HG03354 (cell line): ENCODE results near the gene MAP3K9.
A peak's percentile ranks its signal among the peaks of the same experiment; 100 is the strongest.

Experiments used
- ATAC-seq: cut with Tn5 transposase; IDR thresholded peaks from one replicate; pipeline ENCODE4 v1.9.1; 2021; ENCODE audit warnings: mild to moderate bottlenecking; ENCODE audit not compliant: unreplicated experiment, poor library complexity, severe bottlenecking

MAP3K9 gene

DNA sequence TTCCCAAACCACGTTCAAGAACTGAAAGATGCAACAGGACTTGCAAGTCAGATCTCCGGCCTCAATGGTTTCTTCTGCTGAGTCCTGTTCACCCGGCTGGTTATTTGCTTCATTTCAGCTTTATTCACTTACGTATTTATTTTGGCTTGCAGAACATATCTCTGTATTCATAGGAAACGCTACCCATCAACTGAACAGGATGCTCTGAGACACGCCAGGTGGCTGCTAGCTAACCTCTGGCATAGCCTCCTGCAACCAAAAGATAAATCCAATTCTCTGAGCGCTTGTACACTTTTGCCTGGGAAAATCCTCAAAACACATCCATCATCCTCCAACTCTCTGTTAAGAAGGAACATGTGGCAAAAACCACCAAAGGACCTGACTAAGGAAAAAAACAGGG, 17.3 kb downstream of the MAP3K9 start:
- ATAC-seq, result no peak

DNA sequence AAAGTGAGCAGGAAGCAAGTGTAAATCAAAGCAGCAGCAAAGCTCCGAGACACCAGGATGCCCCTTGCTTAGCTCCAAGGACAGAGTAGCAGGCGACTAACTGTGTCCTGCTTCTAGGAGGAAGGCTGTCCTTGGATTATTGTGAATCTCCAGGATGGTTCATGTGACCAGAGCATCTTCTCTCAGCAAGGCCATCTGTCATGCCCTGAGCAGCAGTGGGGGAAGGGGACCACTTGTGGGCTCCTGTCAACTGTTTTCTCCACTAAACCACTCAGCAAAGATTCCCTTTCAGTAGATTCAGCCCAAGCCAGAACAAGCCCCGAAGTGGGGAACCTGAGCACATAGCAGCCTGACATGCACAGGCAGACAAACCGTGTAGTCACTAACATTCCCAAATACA, 19.4 kb downstream of the MAP3K9 start:
- no peak for ATAC-seq

DNA sequence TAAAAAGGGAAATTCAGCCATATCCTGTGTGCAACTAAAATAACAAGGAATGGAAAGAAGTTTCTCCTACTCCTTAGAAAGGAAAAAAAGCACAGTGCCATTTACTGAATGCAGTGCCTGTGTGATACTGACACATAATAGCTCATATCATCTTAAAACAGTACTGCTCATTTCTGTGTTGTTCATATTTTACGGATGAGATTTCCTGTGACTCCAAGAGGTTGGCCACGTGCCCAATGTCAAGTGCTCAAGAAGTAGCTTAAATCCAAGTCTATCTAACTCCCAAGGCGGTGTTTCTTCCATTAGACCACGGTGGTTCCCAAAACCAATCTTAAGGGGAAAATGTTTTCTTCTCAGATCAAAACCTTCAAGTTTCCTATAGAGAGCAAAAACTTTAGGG, 20.0 kb downstream of the MAP3K9 start:
- no peak for ATAC-seq

DNA sequence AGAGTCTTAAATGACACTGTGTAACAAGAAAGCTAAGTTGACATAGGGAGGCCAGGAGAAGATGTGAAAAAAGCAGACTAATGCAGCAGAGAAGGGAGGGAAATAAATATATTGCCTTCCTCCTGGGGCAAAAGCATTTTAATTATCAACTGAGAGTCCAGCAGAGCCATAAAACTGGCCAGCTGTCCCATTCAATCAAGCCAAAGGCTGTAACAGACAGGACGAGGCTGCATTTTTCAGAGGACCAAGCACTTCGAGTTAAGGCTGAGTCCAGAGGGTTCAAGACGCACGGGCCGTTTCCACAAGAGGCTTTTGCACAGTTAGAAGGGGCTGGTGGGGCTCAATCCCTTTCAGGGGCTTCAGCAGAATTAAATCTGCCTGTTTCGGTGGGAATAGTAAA, 20.4 kb downstream of the MAP3K9 start:
- no peak for ATAC-seq

DNA sequence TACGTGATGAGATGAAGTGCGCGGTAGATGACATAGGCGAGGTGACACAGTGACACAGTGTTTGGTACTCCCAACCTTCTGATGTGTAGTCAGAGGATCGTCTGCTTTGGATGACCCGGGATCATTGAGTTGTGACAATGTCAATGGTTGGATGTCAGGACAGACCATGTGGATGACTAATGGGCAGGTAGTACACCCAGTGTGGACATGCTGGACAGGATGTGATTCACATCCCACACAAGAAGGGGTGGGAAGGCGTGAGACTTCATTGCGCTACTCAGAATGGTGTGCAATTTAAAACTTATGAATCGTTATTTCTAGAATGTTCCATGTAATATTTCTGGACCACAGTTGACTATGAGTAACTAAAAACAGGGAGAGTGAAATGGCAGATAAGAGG, 23.8 kb downstream of the MAP3K9 start:
- no peak for ATAC-seq

DNA sequence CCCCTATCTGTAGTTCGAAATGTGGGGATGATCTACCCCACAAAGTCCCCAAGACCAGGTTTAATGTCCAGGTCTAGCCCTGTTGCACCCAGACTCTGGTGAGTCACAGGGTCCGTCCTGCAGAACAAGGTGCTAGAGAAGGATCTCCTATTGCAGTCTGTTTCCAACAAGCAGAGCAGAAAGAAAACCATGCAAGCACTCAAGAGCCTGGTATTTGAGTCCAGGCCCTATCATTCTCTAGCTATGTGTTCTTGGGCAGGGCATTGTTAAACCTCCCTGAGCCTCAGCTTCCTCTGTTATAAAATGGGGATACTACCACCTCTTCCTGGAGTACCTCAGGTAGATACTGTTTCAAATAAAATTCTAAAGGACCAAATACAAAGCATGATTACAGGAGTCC, 24.4 kb downstream of the MAP3K9 start:
- ATAC-seq, result no peak

DNA sequence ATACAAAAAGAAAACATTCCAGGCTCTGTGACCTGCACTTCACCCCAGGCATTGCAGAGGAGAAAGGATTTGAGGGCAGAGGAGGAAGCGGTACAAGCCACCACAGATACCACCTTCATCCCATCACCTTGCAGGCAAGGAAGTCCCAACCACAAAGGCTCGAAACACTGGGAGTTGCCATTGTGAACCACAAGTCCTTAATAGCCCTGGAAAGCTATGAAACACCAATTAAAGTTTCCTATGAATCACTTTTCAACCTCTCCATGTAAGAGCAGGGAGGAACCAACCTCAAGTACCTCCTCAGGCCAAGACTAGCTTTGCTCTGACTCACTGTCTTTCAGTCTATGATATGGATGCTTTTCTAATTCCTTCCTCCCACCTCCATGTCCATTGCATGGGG, 27.0 kb downstream of the MAP3K9 start:
- ATAC-seq, result no peak

DNA sequence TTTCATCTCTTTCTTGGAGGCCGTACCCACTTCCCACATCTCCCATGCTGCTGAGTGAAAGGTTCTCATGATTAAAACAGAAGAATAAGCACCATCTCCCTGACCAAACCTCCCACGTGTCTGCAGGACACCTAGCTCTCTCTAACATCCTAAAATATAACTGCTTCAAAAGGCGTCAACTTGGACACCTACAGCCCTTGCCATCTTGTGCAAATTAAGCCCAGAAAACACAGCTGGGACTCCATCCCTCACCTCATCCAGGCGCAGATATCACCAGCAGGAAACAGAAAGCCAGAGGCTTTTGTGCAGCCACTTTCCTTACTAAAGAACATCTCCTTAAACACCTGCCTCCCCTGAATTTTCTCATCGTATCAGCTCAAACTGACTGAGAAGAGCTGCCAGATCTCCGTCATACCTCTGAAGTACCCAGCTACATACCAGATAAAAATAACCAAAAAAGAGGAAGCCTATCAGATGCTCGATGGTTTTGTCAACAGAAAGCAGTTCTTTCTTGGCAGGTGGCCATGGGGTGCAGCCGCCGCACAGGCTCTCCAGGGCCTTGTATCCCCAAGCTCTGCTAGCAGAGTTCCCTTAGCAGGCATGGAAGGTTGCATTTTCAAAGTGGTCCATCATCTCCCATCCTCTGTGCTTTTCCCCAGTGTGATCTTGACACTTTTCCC, 28.8 kb downstream of the MAP3K9 start:
- ATAC-seq, result peak; percentile 62

DNA sequence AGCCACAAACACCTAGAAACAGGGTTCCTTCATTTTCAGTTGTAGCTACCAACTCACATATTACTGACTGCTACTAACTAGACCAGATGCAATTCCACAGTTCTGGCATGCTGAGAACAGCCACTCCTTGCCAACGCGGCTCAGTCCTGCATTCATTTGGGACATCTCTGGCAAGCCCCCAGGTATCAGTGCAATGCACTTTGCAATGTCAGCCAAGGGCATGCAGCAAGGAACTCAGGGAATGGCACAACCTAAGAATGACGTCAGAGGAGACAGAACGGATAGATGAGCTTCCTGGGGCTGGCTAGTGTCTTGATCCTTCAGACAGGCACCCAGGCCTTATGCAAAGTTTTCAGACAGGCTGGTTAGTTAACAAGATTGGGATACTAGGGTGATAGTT, 29.6 kb downstream of the MAP3K9 start:
- no peak for ATAC-seq

DNA sequence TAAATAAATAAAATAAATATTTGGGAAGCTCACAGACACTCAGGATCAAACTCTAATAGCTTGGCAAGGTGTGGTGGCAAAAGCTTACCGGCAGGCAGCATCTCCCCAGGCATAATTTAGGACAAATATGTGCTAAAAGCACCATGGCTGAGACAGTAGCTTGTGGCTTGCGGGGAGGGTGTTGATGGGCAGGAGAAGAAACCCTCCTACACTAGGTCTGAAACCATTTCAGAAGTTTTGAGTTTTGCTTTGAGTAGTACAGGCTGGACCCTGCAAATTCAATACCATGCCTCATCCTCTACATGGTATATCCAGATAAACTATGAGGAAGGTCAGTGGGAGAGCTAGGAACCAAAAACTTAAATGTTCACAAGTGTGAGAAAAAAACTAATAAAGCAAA, 33.1 kb downstream of the MAP3K9 start:
- ATAC-seq, result no peak

DNA sequence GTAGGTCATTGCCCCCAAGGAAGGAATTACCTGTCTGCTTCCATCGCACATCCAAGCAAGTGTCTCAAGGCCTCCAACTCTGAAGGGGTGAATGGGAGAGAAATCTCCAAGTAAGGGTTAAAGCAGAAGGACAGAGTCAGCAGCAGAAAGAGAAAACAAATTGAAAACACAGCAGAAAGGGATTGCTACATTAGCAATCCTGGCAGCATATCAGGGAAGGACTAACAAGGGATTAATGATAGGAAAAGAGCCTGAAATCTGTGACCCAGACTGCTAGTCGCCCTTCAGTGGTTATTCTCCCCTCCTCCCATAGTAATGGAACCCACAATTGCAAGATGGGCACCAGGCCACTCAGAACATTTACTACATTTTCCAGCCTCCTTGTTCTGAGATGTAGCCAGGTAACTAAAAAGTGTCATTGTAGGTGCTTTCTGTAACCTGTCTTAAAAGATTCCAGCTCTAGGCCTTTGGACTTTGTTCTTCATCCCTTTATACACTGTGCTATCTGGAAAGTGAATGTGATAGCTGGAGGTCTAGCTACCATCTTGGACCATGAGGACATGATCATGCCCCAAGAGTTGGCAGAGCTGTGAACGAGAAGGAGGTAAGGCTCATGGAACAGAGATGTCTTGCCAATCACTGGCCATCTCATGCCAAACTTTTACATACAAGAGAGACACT, 36.0 kb downstream of the MAP3K9 start:
- no peak for ATAC-seq

DNA sequence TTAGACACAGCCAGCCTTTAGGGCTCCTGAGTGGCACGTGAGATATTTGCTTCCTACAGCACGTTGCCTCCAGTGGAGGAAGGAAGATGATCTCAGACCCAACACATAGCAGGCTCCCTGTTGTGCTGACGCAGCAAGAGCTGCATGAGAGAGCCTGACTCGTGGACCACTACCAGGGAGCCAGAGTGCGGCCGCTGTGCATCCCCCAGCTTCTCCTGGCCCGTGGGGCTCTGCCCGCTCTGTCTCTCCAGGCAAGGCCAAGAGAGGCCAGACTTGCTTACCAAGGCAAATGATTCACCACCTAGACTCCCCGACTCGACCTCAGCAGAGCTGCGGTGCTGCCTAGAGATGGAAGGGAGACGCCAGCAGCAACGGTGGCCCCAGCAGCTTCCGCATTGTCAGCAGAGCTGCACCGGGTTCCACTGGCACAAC, 37.5 kb downstream of the MAP3K9 start:
- no peak for ATAC-seq

DNA sequence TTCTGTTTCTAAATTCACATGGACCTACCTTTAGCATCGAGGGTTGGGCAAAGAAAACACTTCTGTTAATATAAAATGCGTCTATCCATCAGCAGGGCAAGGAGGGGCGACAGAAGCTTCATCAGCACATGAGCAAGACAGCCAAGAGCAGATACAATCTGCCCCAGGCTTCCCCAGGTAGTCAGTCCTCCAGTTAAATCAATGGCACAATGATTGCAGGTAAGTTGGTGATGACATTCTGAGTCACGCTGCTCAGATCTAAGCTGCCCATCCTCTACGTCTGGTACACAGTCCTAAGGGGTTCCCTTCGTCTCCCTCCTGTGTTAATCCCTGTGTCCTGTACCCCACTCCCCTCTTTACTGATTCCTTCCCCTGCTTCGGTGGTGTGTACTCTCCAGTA, 38.8 kb downstream of the MAP3K9 start:
- no peak for ATAC-seq

DNA sequence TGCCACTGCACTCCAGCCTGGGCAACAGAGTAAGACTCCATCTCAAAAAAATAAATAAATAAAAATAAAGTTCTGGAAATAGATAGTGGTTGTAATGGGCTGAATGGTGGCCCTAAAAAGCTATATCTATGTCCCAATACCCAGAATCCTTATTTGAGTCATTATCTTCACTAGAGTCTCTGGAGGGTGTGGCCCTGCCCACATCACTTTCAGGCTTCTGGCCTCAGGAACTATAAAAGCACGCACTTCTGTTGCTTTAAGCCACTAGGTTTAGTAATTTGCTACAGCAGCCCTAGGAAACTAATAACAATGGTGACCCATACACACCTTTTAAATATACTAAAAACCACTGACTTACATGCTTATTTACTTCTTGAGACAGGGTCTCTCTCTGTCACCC, 49.9 kb downstream of the MAP3K9 start:
- no peak for ATAC-seq

DNA sequence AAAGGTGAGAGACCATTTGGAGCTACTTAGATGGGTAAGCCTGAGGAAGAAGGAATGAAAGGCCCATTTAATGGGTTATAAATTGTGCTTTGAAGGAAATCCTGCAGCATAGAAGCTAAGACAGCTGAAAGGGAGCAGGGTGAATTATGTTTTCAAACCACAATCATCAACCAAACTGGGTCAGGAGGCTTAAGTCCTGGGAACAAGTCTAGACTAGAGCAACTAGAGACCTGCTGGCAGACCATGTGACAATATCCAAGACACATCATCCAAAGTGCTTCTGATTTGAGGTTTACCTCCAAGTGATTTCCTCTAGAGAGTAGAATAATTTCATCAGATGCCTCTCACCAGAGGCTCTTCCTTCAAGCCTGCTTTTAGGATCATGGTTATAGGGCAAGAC, 53.7 kb downstream of the MAP3K9 start:
- ATAC-seq, result no peak

DNA sequence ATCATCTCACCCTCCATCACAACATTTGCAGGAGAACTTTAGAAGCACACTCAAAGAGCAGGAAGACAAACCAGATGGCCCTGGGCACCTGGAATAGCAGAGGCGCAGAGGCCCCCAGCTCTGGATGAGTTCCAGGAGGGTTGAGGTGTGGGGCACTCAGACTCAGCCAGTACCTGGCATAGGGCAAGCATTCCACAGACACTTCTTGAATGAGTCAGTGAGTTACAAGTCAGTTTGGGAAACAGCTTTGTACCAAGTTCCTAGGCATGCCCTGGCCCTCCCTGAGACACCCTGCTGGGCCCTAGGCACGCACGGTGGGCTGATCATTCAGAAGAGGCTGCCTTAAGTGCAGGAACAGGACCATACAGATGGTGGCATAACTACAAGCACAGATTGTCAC, 54.3 kb downstream of the MAP3K9 start:
- no peak for ATAC-seq

DNA sequence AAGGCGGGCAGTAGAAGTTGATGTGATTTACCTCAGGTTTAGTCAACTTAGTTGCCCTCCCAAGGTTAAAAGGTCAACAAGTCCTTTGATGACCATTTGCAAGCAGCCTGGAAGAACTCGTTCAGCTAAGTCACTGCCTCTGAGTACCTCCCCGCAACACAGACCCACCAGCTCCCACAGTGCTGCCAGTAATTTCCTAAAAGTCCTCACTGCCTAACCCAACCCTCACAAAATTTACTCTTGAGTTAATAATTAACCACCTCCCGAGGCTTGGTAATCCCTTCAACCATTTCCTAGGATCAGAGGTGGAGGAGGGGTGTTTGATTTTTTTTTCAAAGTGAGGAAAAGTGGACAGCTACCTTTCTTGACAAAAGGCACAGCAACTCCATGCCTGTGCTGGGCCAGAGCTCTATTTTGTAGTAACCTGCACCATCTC, 55.8 kb downstream of the MAP3K9 start:
- no peak for ATAC-seq

DNA sequence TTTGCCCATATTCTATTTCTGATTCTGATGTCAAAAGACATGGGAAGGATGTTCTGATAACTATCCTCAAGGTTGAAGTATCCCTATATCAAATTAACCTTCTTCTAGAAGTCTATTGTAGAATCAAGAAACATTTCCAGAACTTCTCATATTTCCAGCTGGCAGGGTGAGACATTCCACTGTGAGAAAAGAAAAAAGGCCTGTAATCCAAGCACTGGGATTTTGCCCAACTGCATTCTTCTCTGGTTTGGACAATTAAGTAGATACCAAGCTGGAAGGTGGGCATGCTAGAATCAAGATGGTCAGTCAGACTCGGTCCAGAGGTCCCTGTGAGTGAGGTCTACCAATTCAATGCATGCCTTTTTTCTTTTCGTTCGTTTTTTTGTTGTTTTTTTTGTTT, 60.9 kb downstream of the MAP3K9 start:
- no peak for ATAC-seq

DNA sequence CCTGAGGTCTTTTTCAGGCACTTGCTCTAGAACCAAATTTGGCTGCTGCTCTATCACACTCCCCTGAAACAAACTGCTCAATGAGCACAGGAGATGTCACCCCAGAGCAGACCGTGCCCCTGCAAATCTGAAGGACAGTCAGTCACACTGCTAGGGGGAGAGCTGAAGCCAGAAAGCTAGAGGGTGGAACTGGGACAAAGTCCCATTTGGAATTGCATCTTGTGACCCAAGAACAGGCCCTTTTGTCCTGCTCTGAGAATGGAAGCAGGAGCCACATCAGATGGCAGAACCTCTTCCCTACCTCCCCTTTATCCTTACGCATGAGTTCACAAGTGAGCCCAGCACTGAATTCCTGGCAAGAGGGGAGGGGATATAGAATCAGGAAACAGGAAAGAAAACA, 64.7 kb downstream of the MAP3K9 start:
- ATAC-seq, result no peak

DNA sequence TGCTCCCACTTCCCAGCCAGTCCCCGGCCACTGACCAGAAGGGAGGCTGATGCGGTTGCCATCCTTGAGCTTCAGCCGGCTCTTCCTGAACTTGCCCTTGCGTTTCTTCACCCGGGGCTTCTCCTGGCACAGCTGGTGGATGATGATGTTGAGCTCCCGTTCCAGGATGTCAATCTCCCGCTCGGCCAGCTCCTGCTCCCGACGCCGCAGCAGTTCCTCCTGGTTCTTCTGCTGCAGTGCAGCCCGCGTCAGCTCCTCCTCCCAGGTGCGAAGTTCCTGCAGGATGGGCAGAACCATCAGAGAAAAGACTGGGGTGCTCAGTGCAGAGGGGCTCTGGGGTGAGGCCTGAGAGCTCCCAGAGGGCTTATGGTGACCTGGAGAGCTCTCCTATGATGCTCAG, 67.0 kb downstream of the MAP3K9 start:
- no peak for ATAC-seq

DNA sequence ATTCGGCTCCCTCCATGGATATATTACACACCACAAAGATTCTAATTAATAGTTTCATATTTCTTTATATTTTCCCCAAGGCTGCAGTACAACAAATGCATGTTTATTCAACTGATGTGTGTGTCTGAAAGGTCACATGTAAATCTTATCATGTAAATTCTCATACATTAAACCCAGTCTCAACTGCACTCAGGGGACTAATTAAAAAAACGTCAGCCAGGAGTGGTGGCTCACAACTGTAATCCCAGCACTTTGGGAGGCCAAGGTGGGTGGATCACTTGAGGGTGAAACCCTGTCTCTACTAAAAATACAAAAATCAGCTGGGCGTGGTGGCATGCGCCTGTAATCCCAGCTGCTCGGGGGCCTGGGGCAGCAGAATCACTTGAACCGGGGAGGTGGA, 67.8 kb downstream of the MAP3K9 start:
- ATAC-seq, result no peak

DNA sequence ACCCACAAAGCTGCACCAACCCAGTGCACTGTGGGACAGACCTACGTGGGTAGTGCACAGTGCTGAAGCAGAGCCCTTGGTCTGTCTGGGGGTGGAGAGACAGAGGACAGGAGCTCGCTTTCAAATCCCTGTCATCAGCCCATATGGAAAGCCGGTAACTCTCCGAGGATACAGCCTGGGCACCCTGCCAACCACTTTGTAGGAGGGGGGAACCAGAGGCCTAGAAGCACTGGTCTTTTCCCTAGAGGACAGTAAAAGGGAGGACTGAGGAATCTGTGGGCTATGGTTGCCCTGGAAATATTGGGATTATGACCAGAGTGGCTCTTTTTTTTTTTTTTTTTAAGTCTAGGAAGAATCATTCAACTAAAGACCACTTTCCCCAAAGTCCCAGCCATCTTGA, 74.3 kb downstream of the MAP3K9 start:
- no peak for ATAC-seq
